ENCODE measurements around the gene RIPPLY1.

Gene RIPPLY1

DNA sequence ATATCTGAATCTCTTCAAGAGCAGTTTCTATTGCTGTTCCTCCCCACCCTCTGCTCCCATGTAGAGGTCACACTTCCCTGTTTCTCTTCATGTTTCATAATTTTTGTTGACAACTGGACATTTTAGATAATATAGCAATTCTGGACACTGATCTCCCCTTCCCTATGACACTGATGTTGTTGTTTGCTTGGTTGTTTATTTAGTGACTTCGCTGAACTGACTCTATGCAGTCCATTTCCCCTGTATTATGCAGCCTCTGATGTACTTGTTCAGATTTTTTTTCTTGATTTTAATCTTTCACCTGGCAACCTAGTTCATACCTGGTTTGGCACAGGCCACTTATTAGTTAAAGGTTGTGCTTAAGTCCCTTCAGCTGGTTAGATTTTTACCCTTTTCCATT is 46.2 kb upstream of the RIPPLY1 start:
- H3K36me3 ChIP-seq (ENCODE audit: control insufficient read depth in 2 of 2, insufficient read depth in 1 of 2, low read length in 2 of 2), result peaks cover 14 to 37% of the 10 kb centered on the region in 2 experiments

DNA sequence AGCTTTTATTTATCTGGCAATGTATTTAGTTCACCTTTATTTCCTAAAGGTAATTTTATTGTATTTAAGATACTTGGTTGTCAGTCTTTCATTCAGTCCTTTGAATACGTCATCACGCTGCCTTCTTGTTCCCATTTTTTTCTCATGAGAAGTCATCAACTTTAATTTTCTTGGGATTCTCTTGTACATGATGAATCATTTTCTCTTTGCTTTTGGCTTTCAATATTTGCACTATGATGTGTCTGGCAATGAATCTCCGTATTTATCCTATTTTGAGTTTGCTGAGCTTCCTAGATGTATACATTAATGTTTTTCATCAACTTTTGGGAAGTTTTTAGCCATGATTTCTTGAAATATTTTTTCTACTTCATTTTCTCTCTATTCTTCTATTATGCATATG is 45.5 kb upstream of the RIPPLY1 start:
- Histone ChIP-seq H3K9me3 (ENCODE audit: control insufficient read depth, insufficient read depth, low read depth, low read length) (no peaks in the 10 kb centered on the region), H3K36me3 (ENCODE audit: control insufficient read depth in 2 of 2, insufficient read depth in 1 of 2, low read length in 2 of 2) (peaks cover 11 to 37% of the 10 kb centered on the region in 2 experiments), H3K27ac (ENCODE audit: extremely low read depth, low read depth, low read length) (no peak overlapping the region), H3K4me3 (ENCODE audit: low read depth, low read length) (no peak overlapping the region), H3K4me1 (ENCODE audit: control insufficient read depth, insufficient read depth, low read length) (no peaks in the 10 kb centered on the region)
- POLR2A ChIA-PET, result no interaction called here
- TF ChIP-seq ZNF221 (tag by site-specific recombination; IDR thresholded peaks at IDR 0.05; ENCODE audit: borderline replicate concordance), result no peak
- CTCF ChIA-PET, result no interaction called here

More for the DNA sequence above, 46.2 kb upstream of the RIPPLY1 start:
- no peak overlapping the region for H3K27ac ChIP-seq (ENCODE audit: extremely low read depth, low read depth, low read length)
- ChIA-PET CTCF (no interaction called here), POLR2A (no interaction called here)
- TF ChIP-seq ZNF221 (tag by site-specific recombination; IDR thresholded peaks at IDR 0.05; ENCODE audit: borderline replicate concordance), result no peak
- no peak for TF ChIP-seq ZNF514 (tag by site-specific recombination; IDR thresholded peaks at IDR 0.05)
- no peak for TF ChIP-seq SP3 (tag by site-specific recombination; IDR thresholded peaks at IDR 0.05)
- no peak for TF ChIP-seq ZFP69B (tag by site-specific recombination; IDR thresholded peaks at IDR 0.05)
- TF ChIP-seq, protein P1, sequence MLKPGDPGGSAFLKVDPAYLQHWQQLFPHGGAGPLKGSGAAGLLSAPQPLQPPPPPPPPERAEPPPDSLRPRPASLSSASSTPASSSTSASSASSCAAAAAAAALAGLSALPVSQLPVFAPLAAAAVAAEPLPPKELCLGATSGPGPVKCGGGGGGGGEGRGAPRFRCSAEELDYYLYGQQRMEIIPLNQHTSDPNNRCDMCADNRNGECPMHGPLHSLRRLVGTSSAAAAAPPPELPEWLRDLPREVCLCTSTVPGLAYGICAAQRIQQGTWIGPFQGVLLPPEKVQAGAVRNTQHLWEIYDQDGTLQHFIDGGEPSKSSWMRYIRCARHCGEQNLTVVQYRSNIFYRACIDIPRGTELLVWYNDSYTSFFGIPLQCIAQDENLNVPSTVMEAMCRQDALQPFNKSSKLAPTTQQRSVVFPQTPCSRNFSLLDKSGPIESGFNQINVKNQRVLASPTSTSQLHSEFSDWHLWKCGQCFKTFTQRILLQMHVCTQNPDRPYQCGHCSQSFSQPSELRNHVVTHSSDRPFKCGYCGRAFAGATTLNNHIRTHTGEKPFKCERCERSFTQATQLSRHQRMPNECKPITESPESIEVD (tag by site-specific recombination; IDR thresholded peaks at IDR 0.05), result no peak
- TF ChIP-seq ZNF791 (tag by site-specific recombination; IDR thresholded peaks at IDR 0.05), result no peak
- TF ChIP-seq ZNF239 (tag by site-specific recombination; IDR thresholded peaks at IDR 0.05), result no peak
- TF ChIP-seq, protein P2, sequence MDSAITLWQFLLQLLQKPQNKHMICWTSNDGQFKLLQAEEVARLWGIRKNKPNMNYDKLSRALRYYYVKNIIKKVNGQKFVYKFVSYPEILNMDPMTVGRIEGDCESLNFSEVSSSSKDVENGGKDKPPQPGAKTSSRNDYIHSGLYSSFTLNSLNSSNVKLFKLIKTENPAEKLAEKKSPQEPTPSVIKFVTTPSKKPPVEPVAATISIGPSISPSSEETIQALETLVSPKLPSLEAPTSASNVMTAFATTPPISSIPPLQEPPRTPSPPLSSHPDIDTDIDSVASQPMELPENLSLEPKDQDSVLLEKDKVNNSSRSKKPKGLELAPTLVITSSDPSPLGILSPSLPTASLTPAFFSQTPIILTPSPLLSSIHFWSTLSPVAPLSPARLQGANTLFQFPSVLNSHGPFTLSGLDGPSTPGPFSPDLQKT (IDR thresholded peaks at IDR 0.05; ENCODE audit: borderline replicate concordance, low read depth, low read length), result no peak
- TF ChIP-seq, protein P3, sequence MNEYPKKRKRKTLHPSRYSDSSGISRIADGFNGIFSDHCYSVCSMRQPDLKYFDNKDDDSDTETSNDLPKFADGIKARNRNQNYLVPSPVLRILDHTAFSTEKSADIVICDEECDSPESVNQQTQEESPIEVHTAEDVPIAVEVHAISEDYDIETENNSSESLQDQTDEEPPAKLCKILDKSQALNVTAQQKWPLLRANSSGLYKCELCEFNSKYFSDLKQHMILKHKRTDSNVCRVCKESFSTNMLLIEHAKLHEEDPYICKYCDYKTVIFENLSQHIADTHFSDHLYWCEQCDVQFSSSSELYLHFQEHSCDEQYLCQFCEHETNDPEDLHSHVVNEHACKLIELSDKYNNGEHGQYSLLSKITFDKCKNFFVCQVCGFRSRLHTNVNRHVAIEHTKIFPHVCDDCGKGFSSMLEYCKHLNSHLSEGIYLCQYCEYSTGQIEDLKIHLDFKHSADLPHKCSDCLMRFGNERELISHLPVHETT (tag by site-specific recombination; IDR thresholded peaks at IDR 0.05), result no peak
- TF ChIP-seq ZNF350 (tag by site-specific recombination; IDR thresholded peaks at IDR 0.05), result no peak
- TF ChIP-seq ZBTB1 (tag by site-specific recombination; IDR thresholded peaks at IDR 0.05), result no peak
- no peak for TF ChIP-seq ZNF248 (tag by site-specific recombination; IDR thresholded peaks at IDR 0.05)
- no peak for TF ChIP-seq ZNF133 (tag by site-specific recombination; IDR thresholded peaks at IDR 0.05)
- no peak for TF ChIP-seq ZNF48 (tag by site-specific recombination; IDR thresholded peaks at IDR 0.05)
- TF ChIP-seq OVOL3 (tag by site-specific recombination; IDR thresholded peaks at IDR 0.05), result no peak
- no peak for TF ChIP-seq ZNF623 (tag by site-specific recombination; IDR thresholded peaks at IDR 0.05)
- no peak for TF ChIP-seq HOXD13 (CRISPR knock-in tag; IDR thresholded peaks at IDR 0.05; ENCODE audit: borderline replicate concordance)
- no peaks in the 10 kb centered on the region for H3K9me3 ChIP-seq (ENCODE audit: control insufficient read depth, insufficient read depth, low read depth, low read length)
- H3K4me1 ChIP-seq (ENCODE audit: control insufficient read depth, insufficient read depth, low read length), result no peaks in the 10 kb centered on the region
- no peak overlapping the region for H3K4me3 ChIP-seq (ENCODE audit: low read depth, low read length)

DNA sequence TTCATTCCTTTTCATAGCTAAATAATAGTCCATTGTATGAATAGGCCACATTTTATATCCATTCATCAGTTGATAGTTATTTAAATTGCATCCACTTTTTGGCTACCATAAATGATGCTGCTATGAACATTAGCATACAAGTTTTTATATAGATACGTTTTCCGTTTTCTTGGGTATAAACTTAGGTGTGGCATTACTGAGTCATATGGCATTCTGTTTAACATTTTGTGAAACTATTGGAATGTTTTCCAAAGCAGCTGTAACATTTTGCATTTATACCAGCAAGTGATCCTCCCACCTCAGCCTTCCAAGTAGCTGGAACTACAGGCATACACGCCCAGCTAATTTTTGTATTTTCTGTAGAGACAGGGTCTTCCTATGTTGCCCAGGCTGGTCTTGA is 43.3 kb upstream of the RIPPLY1 start:
- no peak overlapping the region for H3K27ac ChIP-seq (ENCODE audit: extremely low read depth, low read depth, low read length)
- H3K4me3 ChIP-seq (ENCODE audit: low read depth, low read length), result no peak overlapping the region
- CTCF ChIA-PET, result interaction anchor here (0.9 to 1.2 kb wide), 2 partner anchors 9 to 49 kb away, joined by 3 read pairs; no protein-coding TSS in a partner anchor
- POLR2A ChIA-PET, result no interaction called here
- peaks cover 7 to 44% of the 10 kb centered on the region in 2 experiments for H3K36me3 ChIP-seq (ENCODE audit: control insufficient read depth in 2 of 2, insufficient read depth in 1 of 2, low read length in 2 of 2)
- H3K9me3 ChIP-seq (ENCODE audit: control insufficient read depth, insufficient read depth, low read depth, low read length), result no peaks in the 10 kb centered on the region
- no peaks in the 10 kb centered on the region for H3K4me1 ChIP-seq (ENCODE audit: control insufficient read depth, insufficient read depth, low read length)
- no peak for TF ChIP-seq ZNF211 (tag by site-specific recombination; IDR thresholded peaks at IDR 0.05; ENCODE audit: low read depth)
- TF ChIP-seq, protein P4, sequence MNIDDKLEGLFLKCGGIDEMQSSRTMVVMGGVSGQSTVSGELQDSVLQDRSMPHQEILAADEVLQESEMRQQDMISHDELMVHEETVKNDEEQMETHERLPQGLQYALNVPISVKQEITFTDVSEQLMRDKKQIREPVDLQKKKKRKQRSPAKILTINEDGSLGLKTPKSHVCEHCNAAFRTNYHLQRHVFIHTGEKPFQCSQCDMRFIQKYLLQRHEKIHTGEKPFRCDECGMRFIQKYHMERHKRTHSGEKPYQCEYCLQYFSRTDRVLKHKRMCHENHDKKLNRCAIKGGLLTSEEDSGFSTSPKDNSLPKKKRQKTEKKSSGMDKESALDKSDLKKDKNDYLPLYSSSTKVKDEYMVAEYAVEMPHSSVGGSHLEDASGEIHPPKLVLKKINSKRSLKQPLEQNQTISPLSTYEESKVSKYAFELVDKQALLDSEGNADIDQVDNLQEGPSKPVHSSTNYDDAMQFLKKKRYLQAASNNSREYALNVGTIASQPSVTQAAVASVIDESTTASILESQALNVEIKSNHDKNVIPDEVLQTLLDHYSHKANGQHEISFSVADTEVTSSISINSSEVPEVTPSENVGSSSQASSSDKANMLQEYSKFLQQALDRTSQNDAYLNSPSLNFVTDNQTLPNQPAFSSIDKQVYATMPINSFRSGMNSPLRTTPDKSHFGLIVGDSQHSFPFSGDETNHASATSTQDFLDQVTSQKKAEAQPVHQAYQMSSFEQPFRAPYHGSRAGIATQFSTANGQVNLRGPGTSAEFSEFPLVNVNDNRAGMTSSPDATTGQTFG (tag by site-specific recombination; IDR thresholded peaks at IDR 0.05; ENCODE audit: borderline replicate concordance), result no peak
- no peak for TF ChIP-seq ZNF623 (tag by site-specific recombination; IDR thresholded peaks at IDR 0.05)
- TF ChIP-seq, protein P5, sequence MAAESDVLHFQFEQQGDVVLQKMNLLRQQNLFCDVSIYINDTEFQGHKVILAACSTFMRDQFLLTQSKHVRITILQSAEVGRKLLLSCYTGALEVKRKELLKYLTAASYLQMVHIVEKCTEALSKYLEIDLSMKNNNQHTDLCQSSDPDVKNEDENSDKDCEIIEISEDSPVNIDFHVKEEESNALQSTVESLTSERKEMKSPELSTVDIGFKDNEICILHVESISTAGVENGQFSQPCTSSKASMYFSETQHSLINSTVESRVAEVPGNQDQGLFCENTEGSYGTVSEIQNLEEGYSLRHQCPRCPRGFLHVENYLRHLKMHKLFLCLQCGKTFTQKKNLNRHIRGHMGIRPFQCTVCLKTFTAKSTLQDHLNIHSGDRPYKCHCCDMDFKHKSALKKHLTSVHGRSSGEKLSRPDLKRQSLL (tag by site-specific recombination; IDR thresholded peaks at IDR 0.05), result no peak
- TF ChIP-seq ZNF670 (tag by site-specific recombination; IDR thresholded peaks at IDR 0.05; ENCODE audit: low read depth), result no peak
- TF ChIP-seq ZSCAN16 (tag by site-specific recombination; IDR thresholded peaks at IDR 0.05), result no peak
- no peak for TF ChIP-seq OSR2 (tag by site-specific recombination; IDR thresholded peaks at IDR 0.05)
- TF ChIP-seq ZNF48 (tag by site-specific recombination; IDR thresholded peaks at IDR 0.05), result no peak
- no peak for TF ChIP-seq ZNF747 (tag by site-specific recombination; IDR thresholded peaks at IDR 0.05)
- TF ChIP-seq ZNF16 (tag by site-specific recombination; IDR thresholded peaks at IDR 0.05; ENCODE audit: low read depth), result no peak
- TF ChIP-seq ZNF174 (tag by site-specific recombination; IDR thresholded peaks at IDR 0.05), result no peak
